Measurements from ENCODE around the gene MMP25.
"Not testable (repeated sequence)": the region's sequence is repeated elsewhere in the genome, so short reads cannot be mapped to it uniquely, and the experiment has no call there.

The MMP25 gene

DNA sequence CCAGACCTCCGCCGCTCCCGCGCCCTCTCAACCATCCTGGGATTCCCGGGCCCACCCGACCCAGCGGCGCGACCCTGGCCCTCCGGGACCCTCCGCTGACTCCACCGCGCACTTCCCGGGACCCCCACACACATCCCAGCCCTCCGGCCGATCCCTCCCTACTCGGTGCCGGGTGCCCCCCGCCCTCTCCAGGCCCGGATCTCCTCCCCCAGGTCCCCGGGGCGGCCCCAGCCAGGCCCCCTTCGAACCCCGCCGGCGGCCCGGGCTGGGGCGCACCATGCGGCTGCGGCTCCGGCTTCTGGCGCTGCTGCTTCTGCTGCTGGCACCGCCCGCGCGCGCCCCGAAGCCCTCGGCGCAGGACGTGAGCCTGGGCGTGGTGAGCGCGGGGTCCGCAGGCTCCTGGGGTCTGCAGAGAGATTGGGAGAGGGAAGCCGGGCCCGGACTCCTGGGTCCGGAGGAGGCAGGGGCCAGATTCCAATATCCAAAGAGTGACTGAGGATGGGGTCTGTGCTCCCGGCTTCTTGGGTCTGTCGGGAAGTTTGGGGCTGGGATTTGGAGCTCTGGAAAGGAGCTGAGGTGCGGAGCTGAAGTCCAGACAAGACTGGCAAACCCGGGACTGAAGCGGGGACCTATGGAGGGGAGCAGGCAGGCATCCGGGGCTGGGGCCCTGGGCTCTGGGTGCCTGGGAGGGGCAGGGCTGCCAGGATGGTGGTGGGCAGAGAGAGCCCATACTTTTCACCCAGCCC lies 453 bp downstream of the MMP25 start:
- H3K4me1 ChIP-seq (ENCODE audit: insufficient read depth, insufficient read length) = peaks cover 10% of the 10 kb centered on the region
- peak overlapping the region; percentile 82 for H3K9ac ChIP-seq (ENCODE audit: insufficient read length, low read depth)
- no peaks in the 10 kb centered on the region for H3K9me3 ChIP-seq (ENCODE audit: insufficient read depth, low read length)
- TF ChIP-seq ZNF274 (IDR thresholded peaks at IDR 0.05; ENCODE audit: low read depth, low read length) = no peak
- no peak for TF ChIP-seq SUZ12 (IDR thresholded peaks at IDR 0.05; ENCODE audit: extremely low read depth, insufficient read depth, insufficient read length)
- no peak for TF ChIP-seq YY1 (IDR thresholded peaks at IDR 0.05; ENCODE audit: insufficient read depth, insufficient read length)
- H3K27me3 ChIP-seq (ENCODE audit: insufficient read depth, insufficient read length) = peaks cover 66% of the 10 kb centered on the region
- DNase-seq (ENCODE audit: low read depth, low spot score) = no peak
- peak overlapping the region; percentile 56 for H3K4me3 ChIP-seq (ENCODE audit: insufficient read length, low read depth)
- H3K36me3 ChIP-seq (ENCODE audit: insufficient read depth, insufficient read length, low read length) = no peaks in the 10 kb centered on the region

DNA sequence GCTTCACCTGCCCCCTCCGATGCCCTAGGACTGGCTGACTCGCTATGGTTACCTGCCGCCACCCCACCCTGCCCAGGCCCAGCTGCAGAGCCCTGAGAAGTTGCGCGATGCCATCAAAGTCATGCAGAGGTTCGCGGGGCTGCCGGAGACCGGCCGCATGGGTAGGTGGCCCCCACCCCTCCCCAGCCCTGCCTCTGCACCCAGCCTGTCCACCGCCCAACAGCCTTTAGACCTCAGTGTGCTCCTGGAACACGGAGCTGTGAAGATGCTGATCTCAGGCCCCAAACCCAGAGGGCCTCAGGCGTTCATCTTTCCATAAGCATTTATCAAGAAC lies 993 bp downstream of the MMP25 start:
- no peak for TF ChIP-seq SUZ12 (IDR thresholded peaks at IDR 0.05; ENCODE audit: extremely low read depth, insufficient read depth, insufficient read length)
- TF ChIP-seq ZNF274 (IDR thresholded peaks at IDR 0.05; ENCODE audit: low read depth, low read length) = no peak
- TF ChIP-seq YY1 (IDR thresholded peaks at IDR 0.05; ENCODE audit: insufficient read depth, insufficient read length) = no peak
- peaks cover 66% of the 10 kb centered on the region for H3K27me3 ChIP-seq (ENCODE audit: insufficient read depth, insufficient read length)
- no peak overlapping the region for H3K4me3 ChIP-seq (ENCODE audit: insufficient read length, low read depth)
- DNase-seq (ENCODE audit: low read depth, low spot score) = no peak
- H3K4me1 ChIP-seq (ENCODE audit: insufficient read depth, insufficient read length) = peaks cover 10% of the 10 kb centered on the region
- H3K36me3 ChIP-seq (ENCODE audit: insufficient read depth, insufficient read length, low read length) = no peaks in the 10 kb centered on the region
- H3K9me3 ChIP-seq (ENCODE audit: insufficient read depth, low read length) = no peaks in the 10 kb centered on the region
- H3K9ac ChIP-seq (ENCODE audit: insufficient read length, low read depth) = peak overlapping the region; percentile 82

DNA sequence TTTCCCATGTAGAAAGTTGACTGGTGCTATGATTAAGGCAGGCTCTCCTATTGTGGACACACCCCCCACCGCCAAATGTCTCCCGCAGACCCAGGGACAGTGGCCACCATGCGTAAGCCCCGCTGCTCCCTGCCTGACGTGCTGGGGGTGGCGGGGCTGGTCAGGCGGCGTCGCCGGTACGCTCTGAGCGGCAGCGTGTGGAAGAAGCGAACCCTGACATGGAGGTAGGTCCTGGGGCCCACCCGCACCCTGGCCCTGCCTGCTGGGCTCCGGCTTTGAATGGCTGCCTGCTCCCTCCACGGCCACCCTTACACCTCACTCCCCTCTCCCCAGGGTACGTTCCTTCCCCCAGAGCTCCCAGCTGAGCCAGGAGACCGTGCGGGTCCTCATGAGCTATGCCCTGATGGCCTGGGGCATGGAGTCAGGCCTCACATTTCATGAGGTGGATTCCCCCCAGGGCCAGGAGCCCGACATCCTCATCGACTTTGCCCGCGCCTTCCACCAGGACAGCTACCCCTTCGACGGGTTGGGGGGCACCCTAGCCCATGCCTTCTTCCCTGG lies 3.6 kb downstream of the MMP25 start:
- H3K27me3 ChIP-seq (ENCODE audit: insufficient read depth, insufficient read length) = peaks cover 43% of the 10 kb centered on the region

DNA sequence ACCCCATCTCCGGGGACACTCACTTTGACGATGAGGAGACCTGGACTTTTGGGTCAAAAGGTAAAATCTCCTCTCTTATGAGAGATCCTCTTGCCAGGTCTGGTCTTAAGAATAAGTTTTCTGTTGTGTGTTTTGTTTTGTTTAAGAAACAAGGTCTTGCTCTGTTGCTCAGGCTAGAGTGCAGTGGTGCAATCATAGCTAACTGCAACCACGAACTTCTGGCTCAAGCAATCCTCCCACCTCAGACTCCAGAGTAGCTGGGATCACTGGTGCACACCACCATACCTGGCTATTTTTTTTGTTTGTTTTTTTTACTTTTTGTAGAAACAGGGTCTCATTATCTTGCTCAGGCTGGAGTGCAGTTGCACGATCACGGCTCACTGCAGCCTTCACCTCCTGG lies 4.1 kb downstream of the MMP25 start:
- Histone ChIP-seq H3K4me1 (ENCODE audit: insufficient read depth, insufficient read length) (peaks cover 17% of the 10 kb centered on the region), H3K9ac (ENCODE audit: insufficient read length, low read depth) (no peak overlapping the region), H3K36me3 (ENCODE audit: insufficient read depth, insufficient read length, low read length) (peaks cover 19% of the 10 kb centered on the region), H3K27me3 (ENCODE audit: insufficient read depth, insufficient read length) (peaks cover 43% of the 10 kb centered on the region), H3K4me3 (ENCODE audit: insufficient read length, low read depth) (no peak overlapping the region), H3K9me3 (ENCODE audit: insufficient read depth, low read length) (no peaks in the 10 kb centered on the region)
- TF ChIP-seq SUZ12 (IDR thresholded peaks at IDR 0.05; ENCODE audit: extremely low read depth, insufficient read depth, insufficient read length) (no peak), ZNF274 (IDR thresholded peaks at IDR 0.05; ENCODE audit: low read depth, low read length) (no peak), YY1 (IDR thresholded peaks at IDR 0.05; ENCODE audit: insufficient read depth, insufficient read length) (no peak)
- DNase-seq (ENCODE audit: low read depth, low spot score) = no peak

More for the DNA sequence above, 3.6 kb downstream of the MMP25 start:
- Histone ChIP-seq H3K9ac (ENCODE audit: insufficient read length, low read depth) (no peak overlapping the region), H3K9me3 (ENCODE audit: insufficient read depth, low read length) (no peaks in the 10 kb centered on the region), H3K36me3 (ENCODE audit: insufficient read depth, insufficient read length, low read length) (peaks cover 14% of the 10 kb centered on the region), H3K4me3 (ENCODE audit: insufficient read length, low read depth) (no peak overlapping the region), H3K4me1 (ENCODE audit: insufficient read depth, insufficient read length) (peaks cover 15% of the 10 kb centered on the region)
- no peak for DNase-seq (ENCODE audit: low read depth, low spot score)
- no peak for TF ChIP-seq ZNF274 (IDR thresholded peaks at IDR 0.05; ENCODE audit: low read depth, low read length)
- TF ChIP-seq YY1 (IDR thresholded peaks at IDR 0.05; ENCODE audit: insufficient read depth, insufficient read length) = no peak
- no peak for TF ChIP-seq SUZ12 (IDR thresholded peaks at IDR 0.05; ENCODE audit: extremely low read depth, insufficient read depth, insufficient read length)

DNA sequence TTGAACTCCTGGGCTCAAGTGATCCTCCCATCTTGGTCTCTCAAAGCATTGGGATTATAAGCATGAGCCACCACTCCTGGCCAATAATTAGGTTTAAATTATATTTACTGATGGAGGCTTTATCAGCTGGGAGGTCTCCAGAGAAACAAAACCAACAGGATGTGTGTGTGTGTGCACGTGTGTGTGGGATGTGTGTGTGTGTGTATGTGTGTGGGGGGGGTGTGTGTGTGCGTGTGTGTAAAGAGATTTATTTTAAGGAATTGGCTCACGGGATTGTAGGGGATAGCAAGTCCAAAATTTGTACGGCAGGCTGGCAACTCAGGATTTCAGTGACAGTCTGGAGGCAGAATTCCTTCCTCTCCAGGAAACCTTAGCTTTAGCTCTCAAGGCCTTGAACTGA lies 4.6 kb downstream of the MMP25 start:
- peaks cover 38% of the 10 kb centered on the region for H3K27me3 ChIP-seq (ENCODE audit: insufficient read depth, insufficient read length)
- peaks cover 21% of the 10 kb centered on the region for H3K36me3 ChIP-seq (ENCODE audit: insufficient read depth, insufficient read length, low read length)
- peaks cover 20% of the 10 kb centered on the region for H3K4me1 ChIP-seq (ENCODE audit: insufficient read depth, insufficient read length)
- H3K4me3 ChIP-seq (ENCODE audit: insufficient read length, low read depth) = no peak overlapping the region
- DNase-seq (ENCODE audit: low read depth, low spot score) = no peak
- no peaks in the 10 kb centered on the region for H3K9me3 ChIP-seq (ENCODE audit: insufficient read depth, low read length)
- no peak overlapping the region for H3K9ac ChIP-seq (ENCODE audit: insufficient read length, low read depth)
- TF ChIP-seq ZNF274 (IDR thresholded peaks at IDR 0.05; ENCODE audit: low read depth, low read length) (no peak), YY1 (IDR thresholded peaks at IDR 0.05; ENCODE audit: insufficient read depth, insufficient read length) (no peak), SUZ12 (IDR thresholded peaks at IDR 0.05; ENCODE audit: extremely low read depth, insufficient read depth, insufficient read length) (no peak)

DNA sequence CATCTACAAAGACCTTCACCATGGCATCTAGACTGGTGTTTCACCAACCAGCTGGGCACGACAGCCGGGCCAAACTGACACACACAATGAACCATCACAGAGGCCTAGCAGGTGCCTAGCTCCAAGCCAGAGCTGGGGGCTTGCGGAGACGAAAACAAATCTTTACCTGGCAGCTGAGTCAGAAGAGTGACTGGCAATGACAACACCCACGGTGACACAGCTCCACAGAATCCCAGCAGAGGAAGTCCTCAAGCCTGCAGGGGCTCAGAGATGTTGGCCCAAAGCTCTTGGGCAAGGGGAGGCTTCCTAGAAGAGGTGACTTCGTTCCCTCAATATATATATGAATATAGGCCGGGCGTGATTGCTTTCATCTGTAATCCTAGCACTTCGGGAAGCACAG lies 5.1 kb downstream of the MMP25 start:
- H3K9me3 ChIP-seq (ENCODE audit: insufficient read depth, low read length) = no peaks in the 10 kb centered on the region
- H3K9ac ChIP-seq (ENCODE audit: insufficient read length, low read depth) = no peak overlapping the region
- peaks cover 22% of the 10 kb centered on the region for H3K36me3 ChIP-seq (ENCODE audit: insufficient read depth, insufficient read length, low read length)
- peaks cover 20% of the 10 kb centered on the region for H3K4me1 ChIP-seq (ENCODE audit: insufficient read depth, insufficient read length)
- peaks cover 34% of the 10 kb centered on the region for H3K27me3 ChIP-seq (ENCODE audit: insufficient read depth, insufficient read length)
- no peak for DNase-seq (ENCODE audit: low read depth, low spot score)
- H3K4me3 ChIP-seq (ENCODE audit: insufficient read length, low read depth) = no peak overlapping the region
- TF ChIP-seq YY1 (IDR thresholded peaks at IDR 0.05; ENCODE audit: insufficient read depth, insufficient read length) (no peak), SUZ12 (IDR thresholded peaks at IDR 0.05; ENCODE audit: extremely low read depth, insufficient read depth, insufficient read length) (no peak), ZNF274 (IDR thresholded peaks at IDR 0.05; ENCODE audit: low read depth, low read length) (no peak)

DNA sequence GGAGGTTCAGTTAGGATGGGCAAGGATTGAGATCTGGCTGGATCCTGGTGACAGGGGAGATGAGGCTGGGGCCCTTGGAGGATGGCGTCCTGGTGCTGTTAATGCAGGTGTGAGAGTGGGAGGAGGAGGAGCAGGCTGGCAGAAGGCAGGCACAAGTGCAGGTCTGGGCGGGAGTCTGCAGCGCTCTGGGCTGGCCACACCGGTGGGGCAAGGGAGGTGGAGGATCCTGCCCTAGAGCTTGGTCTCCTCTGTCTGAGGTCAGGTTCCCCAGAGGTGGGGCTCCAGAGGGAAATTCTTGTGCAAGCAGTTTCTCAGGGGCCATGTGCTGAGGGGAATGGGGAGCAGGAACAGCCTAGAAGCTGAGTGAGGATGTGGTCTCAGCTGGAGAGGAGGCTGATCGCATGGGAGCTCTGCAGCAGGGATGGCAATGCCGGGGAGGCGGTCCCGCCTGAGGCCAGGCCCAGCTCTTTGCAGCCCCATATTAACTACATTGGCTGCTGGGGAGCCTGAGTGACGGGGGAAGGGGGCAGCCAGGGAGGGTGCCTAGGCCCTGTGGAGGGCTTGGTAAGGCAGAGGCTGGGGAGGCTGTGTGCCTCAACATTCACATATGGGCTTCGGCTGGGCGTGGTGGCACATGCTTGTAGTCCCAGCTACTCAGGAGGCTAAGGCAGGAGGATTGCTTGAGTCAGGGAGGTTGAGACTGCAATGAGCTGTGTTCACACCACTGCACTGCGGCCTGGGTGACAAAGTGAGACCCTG lies 6.4 kb downstream of the MMP25 start:
- Histone ChIP-seq H3K27me3 (ENCODE audit: insufficient read depth, insufficient read length) (peaks cover 21% of the 10 kb centered on the region), H3K36me3 (ENCODE audit: insufficient read depth, insufficient read length, low read length) (peaks cover 29% of the 10 kb centered on the region), H3K4me1 (ENCODE audit: insufficient read depth, insufficient read length) (peaks cover 15% of the 10 kb centered on the region)
- not testable (repeated sequence) for H3K4me3 ChIP-seq (ENCODE audit: insufficient read length, low read depth); H3K9ac ChIP-seq (ENCODE audit: insufficient read length, low read depth); DNase-seq (ENCODE audit: low read depth, low spot score); H3K9me3 ChIP-seq (ENCODE audit: insufficient read depth, low read length)

DNA sequence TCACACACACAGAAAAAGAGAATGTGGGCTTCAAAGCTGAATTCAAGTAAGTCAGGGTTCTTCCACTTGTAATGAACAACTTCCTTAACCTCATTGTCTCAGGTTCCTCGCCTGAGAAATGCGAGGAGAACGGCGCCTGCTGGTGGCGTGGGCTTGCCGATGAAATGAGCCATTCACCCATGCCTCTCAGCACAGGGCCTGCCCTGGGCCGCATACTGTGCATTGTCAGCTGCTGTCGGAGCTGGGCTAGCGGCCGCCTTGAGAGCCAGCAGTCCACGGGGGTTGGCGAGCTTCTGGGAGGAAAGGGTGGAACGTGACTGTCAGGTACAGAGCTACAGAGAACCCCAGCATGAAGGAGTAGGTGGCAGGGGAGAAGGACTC lies 7.0 kb downstream of the MMP25 start:
- H3K4me1 ChIP-seq (ENCODE audit: insufficient read depth, insufficient read length) = peaks cover 16% of the 10 kb centered on the region

More for the DNA sequence above, 7.0 kb downstream of the MMP25 start:
- not testable (repeated sequence) for DNase-seq (ENCODE audit: low read depth, low spot score); H3K9me3 ChIP-seq (ENCODE audit: insufficient read depth, low read length); H3K9ac ChIP-seq (ENCODE audit: insufficient read length, low read depth); H3K4me3 ChIP-seq (ENCODE audit: insufficient read length, low read depth)
- Histone ChIP-seq H3K27me3 (ENCODE audit: insufficient read depth, insufficient read length) (peaks cover 15% of the 10 kb centered on the region), H3K36me3 (ENCODE audit: insufficient read depth, insufficient read length, low read length) (peaks cover 29% of the 10 kb centered on the region)
